Activated CD8-positive, alpha-beta memory T cell treated with anti-CD3 and anti-CD28 coated beads for 36 hours (primary cell): ENCODE results near the gene SMYD3. TPM values are rescaled to one million over a fixed set of nuclear protein-coding genes. Genes with fewer than 3 reads are reported as not detected.

Experiments used
- CTCF ChIA-PET: fragments of 350-600 bp; sonication (Branson Sonifier 250); formaldehyde crosslinking; loops from one replicate; lab custom pipeline; 2021; ENCODE audit warnings: antibody characterized with exemption; lab: Charles Lee
- POLR2A ChIA-PET: fragments of 350-600 bp; sonication (Branson Sonifier 250); formaldehyde crosslinking; loops from one replicate; lab custom pipeline; 2021; ENCODE audit warnings: antibody characterized with exemption; lab: Charles Lee
- total RNA-seq, 2 experiments: library from RNA; stranded (reverse); gene quantifications; one replicate each; pipeline ENCODE4 v1.2.3, GENCODE V29; 2021

SMYD3 gene
- total RNA-seq, 2 experiments from 2014 or later, result 17.6 to 20.5 TPM

GRCh38 chr1:246001837-246002230 is 505.2 kb downstream of the SMYD3 start:
- CTCF ChIA-PET, result interaction anchor here (0.6 to 0.7 kb wide), 2 partner anchors 53 to 849 kb away, joined by 3 read pairs; no protein-coding TSS in a partner anchor
- POLR2A ChIA-PET, result no interaction called here

- POLR2A ChIA-PET, result no interaction called here
- CTCF ChIA-PET, result interaction anchor here (0.6 to 0.7 kb wide), 2 partner anchors 53 to 848 kb away, joined by 3 read pairs; no protein-coding TSS in a partner anchor
Observed at GRCh38 chr1:246001142-246001836, 505.8 kb downstream of the SMYD3 start.

- CTCF ChIA-PET, result no interaction called here
- POLR2A ChIA-PET, result no interaction called here
Observed at GRCh38 chr1:246000638-246001015, 506.5 kb downstream of the SMYD3 start.

- ChIA-PET CTCF (interaction anchor here (1.2 kb wide), 1 partner anchor 847 kb away, joined by 3 read pairs; no protein-coding TSS in a partner anchor), POLR2A (no interaction called here)
Observed at GRCh38 chr1:245999697-246000637, 507.1 kb downstream of the SMYD3 start.

- POLR2A ChIA-PET, result no interaction called here
- CTCF ChIA-PET, result no interaction called here
Observed at GRCh38 chr1:245997471-245998258, 509.4 kb downstream of the SMYD3 start.

GRCh38 chr1:245996811-245997210 is 510.3 kb downstream of the SMYD3 start:
- ChIA-PET CTCF (no interaction called here), POLR2A (no interaction called here)

- ChIA-PET POLR2A (no interaction called here), CTCF (no interaction called here)
Observed at GRCh38 chr1:245995474-245995873, 511.6 kb downstream of the SMYD3 start.

GRCh38 chr1:245991266-245991665 is 515.8 kb downstream of the SMYD3 start:
- CTCF ChIA-PET, result no interaction called here

GRCh38 chr1:245990315-245991022 is 516.6 kb downstream of the SMYD3 start:
- ChIA-PET POLR2A (no interaction called here), CTCF (no interaction called here)

More at GRCh38 chr1:245991266-245991665, 515.8 kb downstream of the SMYD3 start:
- POLR2A ChIA-PET, result no interaction called here

- ChIA-PET CTCF (no interaction called here), POLR2A (no interaction called here)
Observed at GRCh38 chr1:245988393-245989078, 518.5 kb downstream of the SMYD3 start.

- ChIA-PET POLR2A (no interaction called here), CTCF (no interaction called here)
Observed at GRCh38 chr1:245987997-245988392, 519.1 kb downstream of the SMYD3 start.

- CTCF ChIA-PET, result no interaction called here
- POLR2A ChIA-PET, result no interaction called here
Observed at GRCh38 chr1:245987577-245987976, 519.5 kb downstream of the SMYD3 start.

GRCh38 chr1:245987219-245987545 is 519.9 kb downstream of the SMYD3 start:
- CTCF ChIA-PET, result no interaction called here
- POLR2A ChIA-PET, result no interaction called here

GRCh38 chr1:245986404-245987218 is 520.5 kb downstream of the SMYD3 start:
- POLR2A ChIA-PET, result no interaction called here
- CTCF ChIA-PET, result no interaction called here

- CTCF ChIA-PET, result no interaction called here
Observed at GRCh38 chr1:245984390-245985155, 522.5 kb downstream of the SMYD3 start.

GRCh38 chr1:245983294-245983967 is 523.6 kb downstream of the SMYD3 start:
- POLR2A ChIA-PET, result interaction anchor here (0.7 kb wide), 1 partner anchor 21 kb away, joined by 4 read pairs; no protein-coding TSS in a partner anchor

More at GRCh38 chr1:245984390-245985155, 522.5 kb downstream of the SMYD3 start:
- POLR2A ChIA-PET, result no interaction called here

More at GRCh38 chr1:245983294-245983967, 523.6 kb downstream of the SMYD3 start:
- CTCF ChIA-PET, result interaction anchor here (0.7 kb wide), 1 partner anchor 100 kb away, joined by 3 read pairs; no protein-coding TSS in a partner anchor
